ENCODE results near the gene UPB1.
A peak's percentile ranks its signal among the peaks of the same experiment; 100 is the strongest.
"Not testable (repeated sequence)": the region's sequence is repeated elsewhere in the genome, so short reads cannot be mapped to it uniquely, and the experiment has no call there.

Gene UPB1

DNA sequence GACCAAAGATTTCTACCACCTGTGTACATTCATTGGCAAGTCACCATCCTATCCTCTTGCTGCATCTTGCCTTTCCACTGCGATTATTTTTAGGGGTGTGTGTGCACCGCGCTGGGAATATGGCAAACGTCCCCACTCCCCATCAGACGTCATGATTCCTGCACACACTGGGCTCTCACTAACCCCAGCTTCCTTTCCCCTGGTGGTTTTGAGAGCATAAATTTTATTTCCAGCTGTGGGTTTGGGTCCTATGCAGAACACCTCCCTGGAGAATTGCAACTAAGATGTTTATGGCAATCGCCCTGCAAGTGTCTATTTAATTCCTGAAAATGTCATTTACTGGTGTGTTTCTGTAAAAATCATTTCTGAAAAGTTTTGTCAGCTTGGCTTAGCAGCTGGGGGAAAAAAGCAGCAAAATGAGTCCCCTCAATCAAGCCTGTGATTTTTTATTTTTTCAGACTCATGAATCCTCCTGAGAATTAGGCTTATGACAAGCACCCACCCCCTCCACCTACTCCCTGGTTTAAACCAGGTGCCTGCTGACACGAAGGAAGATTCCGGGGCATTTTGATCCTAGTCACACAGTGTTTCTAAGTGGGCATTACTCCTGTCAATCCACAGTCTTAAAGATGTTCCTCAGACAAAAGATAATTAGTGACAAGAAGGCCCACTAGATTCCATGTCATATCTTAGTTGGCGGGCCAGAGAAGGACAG lies 23.8 kb downstream of the UPB1 start:
- intact Hi-C loops (cut with DNase I): no loop called here
- peak in 35 of 42 donors; percentile 23 to 85 (median 50) for DNase-seq

- intact Hi-C loops (cut with DNase I): no loop called here
Observed at GRCh38 chr22:24519496-24519895, 24.4 kb downstream of the UPB1 start.

GRCh38 chr22:24521791-24522245 lies 26.7 kb downstream of the UPB1 start:
- peak in 27 of 42 donors; percentile 7 to 81 (median 46) for DNase-seq
- intact Hi-C loops (cut with DNase I): loop anchor here (5.0 to 10.0 kb wide), 3 partner anchors 90 to 567 kb away; no protein-coding TSS in a partner anchor

More at GRCh38 chr22:24519496-24519895, 24.4 kb downstream of the UPB1 start:
- DNase-seq: no peak

- no peak for DNase-seq
- intact Hi-C loops (cut with DNase I): loop anchor here (5.0 to 10.0 kb wide), 3 partner anchors 92 to 569 kb away; no protein-coding TSS in a partner anchor
Observed at GRCh38 chr22:24523873-24524272, 28.7 kb downstream of the UPB1 start.

DNA sequence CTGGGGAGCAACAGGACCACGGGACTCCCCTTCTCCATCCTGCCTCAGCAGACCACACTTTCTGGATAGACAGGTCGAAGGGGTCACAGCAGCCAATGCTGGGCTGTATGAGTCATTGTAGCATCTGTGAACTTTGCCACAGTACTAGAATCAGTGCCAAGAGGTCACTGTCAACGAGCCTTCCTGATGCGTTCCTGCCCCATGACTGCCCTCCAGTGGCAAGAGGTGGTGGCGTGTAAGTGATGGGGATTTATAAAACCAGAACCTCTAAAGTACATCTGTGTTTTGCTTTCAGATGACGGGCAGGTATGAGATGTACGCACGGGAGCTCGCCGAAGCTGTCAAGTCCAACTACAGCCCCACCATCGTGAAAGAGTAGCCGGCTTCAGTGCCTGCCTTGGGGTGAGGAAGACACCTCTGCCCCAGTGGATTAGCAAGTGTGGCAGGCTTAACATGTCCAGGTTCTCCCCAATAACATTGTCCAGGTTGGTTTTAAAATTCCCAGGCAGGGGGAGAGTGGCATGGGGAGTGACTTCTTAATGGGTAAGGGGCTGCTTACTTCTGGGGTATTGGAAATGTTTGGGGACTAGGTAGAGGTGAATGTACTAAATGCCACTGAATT lies 30.4 kb downstream of the UPB1 start:
- intact Hi-C loops (cut with DNase I): loop anchor here (10.0 kb wide), 2 partner anchors 201 to 571 kb away; no protein-coding TSS in a partner anchor
- peak in 41 of 42 donors; percentile 53 to 89 (median 74) for DNase-seq

DNA sequence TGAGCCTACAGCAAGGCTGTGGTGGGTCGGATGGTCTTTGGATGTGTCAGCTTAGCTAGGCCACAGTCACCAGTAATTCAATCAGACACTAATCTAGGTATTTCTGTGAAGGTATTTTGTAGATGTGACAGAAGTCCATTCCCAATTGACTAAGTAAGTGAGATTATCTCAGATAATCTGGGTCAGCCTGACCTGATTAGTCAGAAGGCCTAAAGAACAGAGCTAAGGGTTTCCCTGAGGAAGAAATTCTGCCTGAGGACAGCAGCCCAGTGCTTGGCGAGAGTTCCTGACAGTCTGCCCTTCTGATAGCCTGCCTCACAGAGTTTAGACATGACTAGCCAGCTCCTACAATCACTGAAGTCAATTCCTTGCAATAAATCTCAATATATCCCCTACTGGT lies 31.1 kb downstream of the UPB1 start:
- DNase-seq: no peak
- intact Hi-C loops (cut with DNase I): loop anchor here (10.0 kb wide), 2 partner anchors 201 to 571 kb away; no protein-coding TSS in a partner anchor

DNA sequence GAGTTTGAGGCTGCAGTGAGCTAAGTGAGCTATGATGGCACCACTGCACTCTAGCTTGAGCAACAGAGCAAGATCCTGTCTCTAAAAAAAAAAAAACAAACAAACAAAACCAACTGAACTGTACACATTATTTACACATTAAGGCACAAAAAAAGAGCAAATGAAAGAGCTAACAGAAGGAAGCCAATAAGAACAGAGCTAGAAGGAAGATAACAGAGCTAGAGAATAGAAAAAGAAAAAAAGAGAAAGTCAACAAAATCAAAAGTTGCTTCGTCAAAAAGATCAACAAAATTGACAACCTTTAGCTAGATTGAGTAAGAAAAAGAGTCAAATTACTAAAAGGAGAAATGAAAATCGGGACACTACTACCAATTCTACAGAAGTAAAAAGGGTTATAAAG lies 34.8 kb downstream of the UPB1 start:
- intact Hi-C loops (cut with DNase I): loop anchor here (10.0 kb wide), 2 partner anchors 205 to 575 kb away; no protein-coding TSS in a partner anchor

GRCh38 chr22:24530968-24531367 lies 35.8 kb downstream of the UPB1 start:
- DNase-seq; intact Hi-C loops (cut with DNase I): not testable (repeated sequence)

More for the DNA sequence above, 34.8 kb downstream of the UPB1 start:
- DNase-seq: no peak

GRCh38 chr22:24532075-24532474 lies 36.9 kb downstream of the UPB1 start:
- no peak for DNase-seq

GRCh38 chr22:24535348-24535747 lies 40.2 kb downstream of the UPB1 start:
- DNase-seq: no peak
- intact Hi-C loops (cut with DNase I): no loop called here

More at GRCh38 chr22:24532075-24532474, 36.9 kb downstream of the UPB1 start:
- intact Hi-C loops (cut with DNase I): no loop called here

DNA sequence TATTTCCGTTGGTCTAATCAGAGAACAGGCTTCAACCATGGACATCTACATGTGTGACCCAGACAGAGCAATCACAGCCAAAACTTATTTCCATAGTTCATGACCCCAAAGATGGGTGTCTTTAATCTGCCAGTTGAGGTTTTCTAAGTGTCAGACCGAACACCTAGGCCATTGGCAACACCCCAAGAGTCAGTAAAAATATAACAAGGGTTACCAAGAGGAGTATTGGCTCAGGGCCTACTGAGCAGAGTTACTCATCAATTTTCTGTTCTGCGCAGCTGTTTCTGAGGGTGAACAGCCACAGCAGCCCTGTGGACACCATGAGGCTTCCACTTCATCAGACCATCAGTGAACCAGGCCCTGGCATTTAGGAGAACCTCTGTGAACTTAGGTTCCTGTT lies 41.0 kb downstream of the UPB1 start:
- intact Hi-C loops (cut with DNase I): no loop called here
- no peak for DNase-seq

DNA sequence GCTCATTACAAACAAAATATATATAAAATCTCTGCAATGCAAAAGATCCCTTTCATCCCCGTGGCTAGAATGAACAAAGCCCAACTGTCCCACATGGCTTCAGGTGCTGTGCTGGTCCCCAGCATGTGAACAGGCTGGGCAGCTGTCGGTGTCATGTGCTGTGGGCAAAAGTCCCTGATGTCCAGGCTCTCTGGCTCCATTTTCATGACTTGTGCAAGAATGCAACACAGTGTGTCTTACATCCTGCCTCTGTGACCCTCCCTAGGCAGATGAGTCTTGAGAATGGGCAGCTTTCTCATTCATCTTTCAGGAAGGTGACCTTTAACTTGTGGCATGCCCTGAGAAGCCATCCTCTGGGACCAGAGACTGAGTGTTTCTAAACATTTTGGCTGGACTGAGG lies 45.3 kb downstream of the UPB1 start:
- intact Hi-C loops (cut with DNase I): loop anchor here (10.0 kb wide), 1 partner anchor 54 kb away; the partner anchor contains the start of gene LRRC75B
- DNase-seq: no peak

GRCh38 chr22:24541681-24542515 lies 46.8 kb downstream of the UPB1 start:
- no peak for DNase-seq
- intact Hi-C loops (cut with DNase I): loop anchor here (10.0 kb wide), 1 partner anchor 53 kb away; the partner anchor contains the start of gene LRRC75B

- peak in 29 of 42 donors; percentile 16 to 75 (median 42) for DNase-seq
Observed at GRCh38 chr22:24542641-24543040, 47.5 kb downstream of the UPB1 start.

DNA sequence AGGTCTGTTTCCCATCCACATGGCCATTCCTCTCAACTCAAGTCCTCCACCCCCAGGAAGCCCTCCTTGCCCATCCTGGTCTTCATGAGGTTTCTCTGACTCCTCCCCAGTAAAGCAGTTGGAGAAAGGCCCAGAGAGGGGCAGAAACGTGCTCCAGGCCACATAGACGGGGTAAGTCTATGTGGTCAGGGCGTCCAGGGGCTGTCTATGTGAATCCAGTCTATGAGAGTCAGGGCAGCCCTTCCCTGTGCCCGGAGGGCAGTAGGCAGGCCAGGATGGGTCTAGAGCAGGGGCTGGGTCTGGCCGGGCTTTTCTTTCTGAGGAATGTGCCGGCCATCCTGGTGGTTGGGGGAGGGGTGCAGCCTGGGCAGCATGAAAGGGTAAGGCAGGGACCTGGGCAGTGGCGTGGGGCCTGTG lies 48.1 kb downstream of the UPB1 start:
- no peak for DNase-seq
- intact Hi-C loops (cut with DNase I): loop anchor here (10.0 kb wide), 1 partner anchor 52 kb away; the partner anchor contains the start of gene LRRC75B

More at GRCh38 chr22:24542641-24543040, 47.5 kb downstream of the UPB1 start:
- intact Hi-C loops (cut with DNase I): loop anchor here (10.0 kb wide), 1 partner anchor 52 kb away; the partner anchor contains the start of gene LRRC75B

- no peak for DNase-seq
- intact Hi-C loops (cut with DNase I): loop anchor here (10.0 kb wide), 1 partner anchor 51 kb away; the partner anchor contains the start of gene LRRC75B
Observed at GRCh38 chr22:24543679-24544243, 48.6 kb downstream of the UPB1 start.

DNA sequence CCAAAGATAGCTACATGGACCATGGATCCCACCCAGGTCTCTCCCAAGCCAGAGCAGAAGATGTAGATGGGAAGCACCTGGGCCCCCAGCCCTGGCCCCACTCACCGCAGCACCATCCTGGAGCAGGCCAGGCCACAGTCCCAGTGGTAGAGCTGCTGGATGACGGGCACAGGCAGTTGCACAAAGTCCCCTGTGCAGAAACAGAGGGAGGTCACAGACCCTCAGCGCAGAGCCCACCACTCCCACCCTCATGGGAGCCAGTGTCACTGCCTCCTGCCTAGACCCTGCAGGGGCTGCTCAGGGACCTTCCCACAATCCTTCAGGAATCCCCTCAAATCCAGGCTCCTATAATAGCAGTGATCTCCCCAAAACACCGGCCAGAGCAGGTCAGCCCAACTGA lies 53.7 kb downstream of the UPB1 start:
- DNase-seq: no peak
- intact Hi-C loops (cut with DNase I): loop anchor here (10.0 kb wide), 1 partner anchor 46 kb away; the partner anchor contains the start of gene LRRC75B
